HL-60 (cell line): ENCODE data around the gene CYYR1.

Experiments
- DNase-seq, 2 experiments: peaks; one replicate each; pipeline ENCODE4 v3.0.0-alpha.2; 2010 to 2020; ENCODE audit warnings: low read depth in 1 of 2, low spot score in 1 of 2
- H3K27ac ChIP-seq: fragments of 250-450 bp; sonication (Bioruptor Pico); replicated peaks from 2 replicates; pipeline ENCODE4 v1.5.1; 2020; ENCODE audit warnings: mild to moderate bottlenecking, moderate library complexity
- H3K27me3 ChIP-seq: fragments of 250-450 bp; sonication (Bioruptor Pico); 2 replicates; pipeline ENCODE4 v1.5.1; 2021; ENCODE audit warnings: mild to moderate bottlenecking, moderate library complexity; ENCODE audit not compliant: insufficient read depth, poor library complexity, severe bottlenecking
- H3K4me3 ChIP-seq: replicated peaks from 2 replicates; pipeline ENCODE4 v1.5.1; 2011; ENCODE audit warnings: mild to moderate bottlenecking, control low read depth, low read length; ENCODE audit not compliant: insufficient read depth
- GABPA ChIP-seq: IDR thresholded peaks from 2 replicates; pipeline ENCODE4 v1.6.1; 2012; ENCODE audit warnings: low read depth
- POLR2AphosphoS5 ChIP-seq: IDR thresholded peaks from 2 replicates; pipeline ENCODE4 v1.6.1; 2012; ENCODE audit warnings: low read depth
- REST ChIP-seq: IDR thresholded peaks from 2 replicates; pipeline ENCODE4 v1.6.1; 2012; ENCODE audit warnings: low read depth; ENCODE audit not compliant: insufficient replicate concordance
- SPI1 ChIP-seq: IDR thresholded peaks from 2 replicates; pipeline ENCODE4 v1.6.1; 2012; ENCODE audit warnings: low read depth, mild to moderate bottlenecking, borderline replicate concordance
- TF ChIP-seq, protein P1 (sequence below): IDR thresholded peaks from one replicate; pipeline ENCODE4 v1.5.1; 2011; ENCODE audit warnings: low read length, control low read depth, inconsistent platforms; ENCODE audit not compliant: insufficient read depth

Gene CYYR1

DNA sequence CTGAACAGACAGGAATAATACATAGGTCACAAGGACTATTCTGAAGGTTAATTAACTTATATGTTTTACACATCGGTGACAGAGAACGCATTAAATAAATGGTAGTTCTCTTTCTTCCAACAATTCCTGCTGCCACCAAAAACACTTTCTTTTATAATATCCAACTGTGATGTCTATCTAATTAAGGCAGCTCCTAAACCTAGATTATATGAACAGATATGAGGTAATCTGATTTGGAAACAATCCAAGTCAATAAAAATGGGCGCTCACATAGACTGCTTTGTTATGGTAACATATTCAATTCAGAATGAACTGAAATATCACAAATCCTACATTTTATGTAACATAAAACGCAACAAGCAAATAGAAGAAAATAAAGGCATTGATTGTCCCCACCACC, 16.0 kb downstream of the CYYR1 start:
- TF ChIP-seq POLR2AphosphoS5 (no peak), REST (no peak), GABPA (no peak), SPI1 (no peak)
- TF ChIP-seq, protein P1, sequence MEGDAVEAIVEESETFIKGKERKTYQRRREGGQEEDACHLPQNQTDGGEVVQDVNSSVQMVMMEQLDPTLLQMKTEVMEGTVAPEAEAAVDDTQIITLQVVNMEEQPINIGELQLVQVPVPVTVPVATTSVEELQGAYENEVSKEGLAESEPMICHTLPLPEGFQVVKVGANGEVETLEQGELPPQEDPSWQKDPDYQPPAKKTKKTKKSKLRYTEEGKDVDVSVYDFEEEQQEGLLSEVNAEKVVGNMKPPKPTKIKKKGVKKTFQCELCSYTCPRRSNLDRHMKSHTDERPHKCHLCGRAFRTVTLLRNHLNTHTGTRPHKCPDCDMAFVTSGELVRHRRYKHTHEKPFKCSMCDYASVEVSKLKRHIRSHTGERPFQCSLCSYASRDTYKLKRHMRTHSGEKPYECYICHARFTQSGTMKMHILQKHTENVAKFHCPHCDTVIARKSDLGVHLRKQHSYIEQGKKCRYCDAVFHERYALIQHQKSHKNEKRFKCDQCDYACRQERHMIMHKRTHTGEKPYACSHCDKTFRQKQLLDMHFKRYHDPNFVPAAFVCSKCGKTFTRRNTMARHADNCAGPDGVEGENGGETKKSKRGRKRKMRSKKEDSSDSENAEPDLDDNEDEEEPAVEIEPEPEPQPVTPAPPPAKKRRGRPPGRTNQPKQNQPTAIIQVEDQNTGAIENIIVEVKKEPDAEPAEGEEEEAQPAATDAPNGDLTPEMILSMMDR, result no peak
- no peak for DNase-seq
- H3K4me3 ChIP-seq, result no peak overlapping the region

GRCh38 chr21:26555540-26556146, 17.4 kb downstream of the CYYR1 start:
- Histone ChIP-seq H3K27me3 (no peaks in the 10 kb centered on the region), H3K27ac (no peak overlapping the region), H3K4me3 (no peak overlapping the region)
- no peak for DNase-seq
- TF ChIP-seq SPI1, result no peak
- no peak for TF ChIP-seq REST
- no peak for TF ChIP-seq POLR2AphosphoS5
- no peak for TF ChIP-seq GABPA
- TF ChIP-seq, protein P1, result no peak

More for the DNA sequence above, 16.0 kb downstream of the CYYR1 start:
- Histone ChIP-seq H3K27me3 (no peaks in the 10 kb centered on the region), H3K27ac (no peak overlapping the region)

- DNase-seq, result no peak
- H3K27ac ChIP-seq, result no peak overlapping the region
- H3K4me3 ChIP-seq, result no peak overlapping the region
- no peaks in the 10 kb centered on the region for H3K27me3 ChIP-seq
- TF ChIP-seq POLR2AphosphoS5 (no peak), GABPA (no peak), REST (no peak), SPI1 (no peak)
- TF ChIP-seq, protein P1, result no peak
Measured at GRCh38 chr21:26554365-26554764, 18.7 kb downstream of the CYYR1 start.
